ENCODE results near the gene UBE2O.

UBE2O gene

GRCh38 chr17:76353599-76354316 lies 99.2 kb downstream of the UBE2O start, which contains the start of gene PRPSAP1:
TSS of gene PRPSAP1 (minus strand) at chr17:76353916. CDS start at chr17:76353703, 213 bp downstream.
- no peak for TF ChIP-seq CTCF (IDR thresholded peaks at IDR 0.05; ENCODE audit: low read length)
- no peak for TF ChIP-seq EZH2 (IDR thresholded peaks at IDR 0.05; ENCODE audit: borderline replicate concordance, low read length)
- peak within 1 kb of the TSS; percentile 84 for H3K4me3 ChIP-seq (ENCODE audit: low read depth, low read length, poor library complexity, severe bottlenecking)

GRCh38 chr17:76353004-76353598 lies 99.9 kb downstream of the UBE2O start:
- TF ChIP-seq CTCF (IDR thresholded peaks at IDR 0.05; ENCODE audit: low read length) (no peak), EZH2 (IDR thresholded peaks at IDR 0.05; ENCODE audit: borderline replicate concordance, low read length) (no peak)
- no peaks in the 10 kb centered on the region for H3K9me2 ChIP-seq (ENCODE audit: low read depth, low read length)
- H3K27ac ChIP-seq (ENCODE audit: low read depth, low read length, poor library complexity, severe bottlenecking): peak overlapping the region; percentile 90

More at GRCh38 chr17:76353599-76354316, 99.2 kb downstream of the UBE2O start, which contains the start of gene PRPSAP1:
- H3K27me3 ChIP-seq (ENCODE audit: insufficient read depth, low read length): no peaks in the 10 kb centered on the region
- H3K9ac ChIP-seq (ENCODE audit: low read length): peak within 1 kb of the TSS; percentile 79
- H3K27ac ChIP-seq (ENCODE audit: low read depth, low read length, poor library complexity, severe bottlenecking): peak within 1 kb of the TSS; percentile 90
- no peaks in the 10 kb centered on the region for H3F3A ChIP-seq (ENCODE audit: insufficient read depth, low read length)
- H3K9me2 ChIP-seq (ENCODE audit: low read depth, low read length): no peaks in the 10 kb centered on the region
- peak within 1 kb of the TSS; percentile 62 for H3K4me2 ChIP-seq (ENCODE audit: low read length)
- H3K9me3 ChIP-seq (ENCODE audit: low read length): no peaks in the 10 kb centered on the region
- H3K4me1 ChIP-seq (ENCODE audit: insufficient read depth, low read length, severe bottlenecking): peaks cover 41% of the 10 kb centered on the region
- H3K36me3 ChIP-seq (ENCODE audit: insufficient read depth, low read length): peaks cover 1% of the 10 kb centered on the region; the same call in 1 of the 2 replicates
- peak within 1 kb of the TSS; percentile 83 for H2AFZ ChIP-seq (ENCODE audit: low read length)
- no peaks in the 10 kb centered on the region for H4K20me1 ChIP-seq (ENCODE audit: insufficient read depth, low read length)
- peaks cover 18% of the 10 kb centered on the region for H3K79me2 ChIP-seq (ENCODE audit: insufficient read depth, low read length)

GRCh38 chr17:76351526-76352071 lies 101.4 kb downstream of the UBE2O start:
- no peak overlapping the region for H2AFZ ChIP-seq (ENCODE audit: low read length)
- peaks cover 29% of the 10 kb centered on the region for H3K4me1 ChIP-seq (ENCODE audit: insufficient read depth, low read length, severe bottlenecking)
- no peak for TF ChIP-seq EZH2 (IDR thresholded peaks at IDR 0.05; ENCODE audit: borderline replicate concordance, low read length)
- no peak for TF ChIP-seq CTCF (IDR thresholded peaks at IDR 0.05; ENCODE audit: low read length)
- H3K9me2 ChIP-seq (ENCODE audit: low read depth, low read length): no peaks in the 10 kb centered on the region
- peak overlapping the region; percentile 62; the same call in 1 of the 2 replicates for H3K4me2 ChIP-seq (ENCODE audit: low read length)
- no peak overlapping the region for H3K27ac ChIP-seq (ENCODE audit: low read depth, low read length, poor library complexity, severe bottlenecking)
- H3K36me3 ChIP-seq (ENCODE audit: insufficient read depth, low read length): peaks cover 14% of the 10 kb centered on the region; the same call in 1 of the 2 replicates
- no peaks in the 10 kb centered on the region for H3K27me3 ChIP-seq (ENCODE audit: insufficient read depth, low read length)
- H3K79me2 ChIP-seq (ENCODE audit: insufficient read depth, low read length): peaks cover 18% of the 10 kb centered on the region
- peak overlapping the region; percentile 1; the same call in 1 of the 2 replicates for H3K9ac ChIP-seq (ENCODE audit: low read length)
- H3K9me3 ChIP-seq (ENCODE audit: low read length): no peaks in the 10 kb centered on the region
- no peaks in the 10 kb centered on the region for H3F3A ChIP-seq (ENCODE audit: insufficient read depth, low read length)
- no peaks in the 10 kb centered on the region for H4K20me1 ChIP-seq (ENCODE audit: insufficient read depth, low read length)
- peak overlapping the region; percentile 84 for H3K4me3 ChIP-seq (ENCODE audit: low read depth, low read length, poor library complexity, severe bottlenecking)

More at GRCh38 chr17:76353004-76353598, 99.9 kb downstream of the UBE2O start:
- Histone ChIP-seq H3K36me3 (ENCODE audit: insufficient read depth, low read length) (peaks cover 5% of the 10 kb centered on the region; the same call in 1 of the 2 replicates), H3K9me3 (ENCODE audit: low read length) (no peaks in the 10 kb centered on the region), H3K27me3 (ENCODE audit: insufficient read depth, low read length) (no peaks in the 10 kb centered on the region), H3K4me1 (ENCODE audit: insufficient read depth, low read length, severe bottlenecking) (peaks cover 41% of the 10 kb centered on the region), H3F3A (ENCODE audit: insufficient read depth, low read length) (no peaks in the 10 kb centered on the region), H3K4me2 (ENCODE audit: low read length) (peak overlapping the region; percentile 62), H4K20me1 (ENCODE audit: insufficient read depth, low read length) (no peaks in the 10 kb centered on the region), H3K9ac (ENCODE audit: low read length) (peak overlapping the region; percentile 79), H3K79me2 (ENCODE audit: insufficient read depth, low read length) (peaks cover 18% of the 10 kb centered on the region), H3K4me3 (ENCODE audit: low read depth, low read length, poor library complexity, severe bottlenecking) (peak overlapping the region; percentile 84), H2AFZ (ENCODE audit: low read length) (no peak overlapping the region)

Data from OCI-LY1 (cell line).